Epidermal melanocyte (primary cell): Measurements from ENCODE around the gene OBSL1.
A peak's percentile ranks its signal among the peaks of the same experiment; 100 is the strongest.

Experiments
- DNase-seq: peaks from one replicate; pipeline ENCODE4 v3.0.0; 2011; ENCODE audit warnings: low spot score; ENCODE audit not compliant: insufficient read length

The OBSL1 gene

DNA sequence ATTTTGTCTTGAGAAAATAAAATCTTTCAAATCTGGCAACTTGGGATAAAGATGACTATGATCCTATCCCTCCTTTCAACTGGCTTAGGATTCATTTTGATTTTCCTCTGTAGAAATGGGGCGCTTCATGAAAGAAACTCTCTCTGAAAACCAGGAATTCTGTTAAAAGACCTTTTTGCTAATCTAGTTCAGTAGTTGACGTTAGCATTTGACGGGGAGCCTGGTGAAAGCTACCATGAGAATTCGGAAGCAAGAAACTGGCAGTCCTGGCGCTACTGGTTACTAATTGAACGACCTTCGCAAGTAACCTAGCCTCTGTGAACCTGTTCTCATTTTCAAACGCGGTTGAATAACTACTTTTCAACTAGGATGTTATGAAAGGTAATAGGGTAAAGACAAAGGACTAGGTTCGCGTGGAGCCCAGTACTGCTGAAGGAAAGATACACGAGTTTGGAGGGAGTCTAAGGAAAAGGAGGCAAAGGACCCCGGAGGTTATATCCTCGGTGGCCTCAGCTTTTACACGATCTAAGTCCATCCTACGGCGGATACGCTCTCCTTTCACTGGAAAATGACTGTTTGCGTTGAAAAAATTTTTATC, 25.7 kb upstream of the OBSL1 start:
- DNase-seq, result no peak

DNA sequence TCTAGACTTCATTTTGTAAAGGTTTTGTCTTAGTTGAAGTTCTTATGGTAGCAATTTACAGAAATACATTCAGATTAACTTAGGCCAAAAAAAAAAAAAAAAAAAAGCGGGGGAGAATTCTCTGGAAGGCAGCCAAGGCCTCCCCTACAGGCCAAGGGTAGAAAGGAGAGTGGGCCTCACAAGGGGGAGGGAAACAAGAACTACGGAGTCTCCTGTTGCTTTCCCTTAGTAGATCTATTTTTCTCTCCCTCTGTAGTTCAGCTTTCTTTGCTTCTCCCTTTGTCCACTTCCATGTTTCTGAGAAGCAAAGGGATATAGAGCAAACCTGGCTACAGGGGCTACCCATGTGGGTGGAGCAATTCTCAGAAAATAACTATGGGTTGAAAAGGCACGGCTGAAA, 23.9 kb upstream of the OBSL1 start:
- no peak for DNase-seq

DNA sequence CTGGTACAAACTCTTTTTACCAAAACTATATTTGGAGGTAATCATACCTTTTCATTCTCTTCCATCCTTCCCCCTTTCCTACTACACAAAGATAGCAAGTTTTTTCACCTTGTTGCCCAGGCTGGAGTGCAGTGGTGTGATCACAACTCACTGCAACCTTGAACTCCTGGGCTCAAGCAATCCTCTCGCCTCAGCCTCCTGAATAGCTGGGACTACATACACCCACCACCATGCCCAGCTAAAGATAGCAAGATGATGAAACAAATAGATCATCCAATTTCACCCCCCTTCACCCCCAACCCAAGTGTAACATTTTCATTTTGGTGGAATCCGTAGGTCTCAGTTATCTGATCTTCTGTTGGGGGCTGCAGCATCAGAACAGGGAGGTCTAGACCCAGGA, 21.8 kb upstream of the OBSL1 start:
- no peak for DNase-seq

DNA sequence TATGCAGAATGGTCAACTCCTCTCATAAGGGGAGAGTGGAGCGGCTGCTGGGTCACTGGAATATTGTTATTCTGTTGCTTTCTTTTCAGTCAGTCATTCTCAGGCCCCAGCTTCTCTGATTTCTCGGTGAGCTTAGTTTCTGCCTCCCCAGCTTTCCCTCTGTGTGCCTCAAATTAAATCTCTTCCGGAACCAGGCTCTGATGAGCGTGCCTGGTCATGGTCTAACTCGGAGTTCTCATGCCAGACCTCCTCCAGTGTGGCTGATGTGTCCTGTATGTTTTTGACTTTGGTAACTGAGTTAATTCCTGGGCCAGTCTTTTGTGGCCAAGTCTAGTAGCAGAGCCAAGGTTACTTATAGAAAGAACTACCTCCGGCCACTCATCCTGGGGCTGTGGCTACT, 21.4 kb upstream of the OBSL1 start:
- DNase-seq, result no peak

DNA sequence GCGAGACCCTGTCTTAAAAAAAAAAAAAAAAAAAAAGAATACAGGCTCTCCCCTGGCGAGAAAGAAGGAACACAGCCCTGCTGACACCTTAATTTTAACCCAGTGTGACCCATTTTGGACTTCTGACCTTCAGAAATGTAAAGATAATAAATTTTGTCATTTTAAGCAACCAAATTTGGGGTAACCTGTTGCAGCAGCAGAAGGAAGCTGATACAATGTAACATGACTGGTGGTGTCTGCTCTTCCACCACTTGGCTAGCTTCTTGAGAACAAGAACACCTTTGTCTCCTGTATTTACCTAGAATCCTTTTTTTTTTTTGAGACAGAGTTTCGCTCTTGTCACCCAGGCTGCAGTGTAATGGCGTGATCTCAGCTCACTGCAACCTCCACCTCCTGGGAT, 19.8 kb upstream of the OBSL1 start:
- DNase-seq, result no peak

DNA sequence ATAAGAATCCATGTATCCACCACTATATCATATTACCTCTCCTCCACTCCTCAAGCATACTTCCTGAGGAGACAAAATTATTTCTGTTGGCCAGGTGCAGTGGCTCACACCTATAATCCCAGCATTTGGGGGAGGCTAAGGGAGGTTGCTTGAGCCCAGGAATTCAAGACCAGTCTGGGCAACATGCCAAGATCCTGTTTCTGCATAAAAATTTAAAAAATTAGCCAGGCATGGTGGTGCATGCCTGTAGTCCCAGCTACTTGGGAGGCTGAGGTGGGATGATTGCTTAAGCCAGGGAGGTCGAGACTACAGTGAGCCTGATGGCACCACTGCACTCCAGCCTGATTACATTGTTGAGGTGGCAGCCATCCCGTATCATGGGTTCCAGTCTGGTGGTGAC, 10.0 kb upstream of the OBSL1 start:
- no peak for DNase-seq

DNA sequence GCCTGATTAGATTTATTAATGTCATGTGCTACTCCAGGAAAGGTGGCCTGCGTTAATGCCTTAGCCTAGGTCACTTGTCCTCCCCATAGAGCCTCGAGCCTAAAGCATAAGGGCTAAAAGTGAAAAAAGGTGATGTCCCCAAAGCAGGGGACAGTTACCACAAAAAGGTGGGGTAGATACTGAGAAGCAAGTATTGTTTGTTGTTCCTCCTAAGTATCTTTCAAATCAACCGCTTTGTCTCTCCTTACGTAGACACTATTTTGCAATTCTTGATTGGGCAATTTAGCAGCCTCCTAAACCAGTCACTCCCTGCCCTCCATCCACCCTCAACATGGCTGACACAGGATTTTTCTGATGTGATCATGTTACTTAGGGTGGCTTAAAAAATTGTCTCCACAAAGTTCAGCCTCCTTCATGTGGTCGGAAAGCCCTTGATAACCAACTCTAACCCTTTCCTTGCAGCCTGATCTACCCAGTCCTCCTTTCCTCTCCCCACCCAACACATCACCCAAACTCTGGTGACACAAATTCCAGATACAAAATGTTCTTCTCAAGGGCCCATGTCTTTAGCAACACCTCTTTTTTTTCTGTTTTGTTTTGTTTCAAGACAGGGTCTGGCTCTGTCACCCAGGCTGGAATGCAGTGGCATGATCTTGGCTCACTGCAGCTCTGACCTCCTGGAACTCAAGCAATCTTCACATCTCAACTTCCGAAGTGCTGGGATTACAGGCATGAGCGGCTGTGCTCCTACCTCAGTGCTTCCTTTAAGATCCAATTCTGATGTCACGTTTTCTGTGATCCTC, 7.7 kb upstream of the OBSL1 start:
- DNase-seq, result no peak

DNA sequence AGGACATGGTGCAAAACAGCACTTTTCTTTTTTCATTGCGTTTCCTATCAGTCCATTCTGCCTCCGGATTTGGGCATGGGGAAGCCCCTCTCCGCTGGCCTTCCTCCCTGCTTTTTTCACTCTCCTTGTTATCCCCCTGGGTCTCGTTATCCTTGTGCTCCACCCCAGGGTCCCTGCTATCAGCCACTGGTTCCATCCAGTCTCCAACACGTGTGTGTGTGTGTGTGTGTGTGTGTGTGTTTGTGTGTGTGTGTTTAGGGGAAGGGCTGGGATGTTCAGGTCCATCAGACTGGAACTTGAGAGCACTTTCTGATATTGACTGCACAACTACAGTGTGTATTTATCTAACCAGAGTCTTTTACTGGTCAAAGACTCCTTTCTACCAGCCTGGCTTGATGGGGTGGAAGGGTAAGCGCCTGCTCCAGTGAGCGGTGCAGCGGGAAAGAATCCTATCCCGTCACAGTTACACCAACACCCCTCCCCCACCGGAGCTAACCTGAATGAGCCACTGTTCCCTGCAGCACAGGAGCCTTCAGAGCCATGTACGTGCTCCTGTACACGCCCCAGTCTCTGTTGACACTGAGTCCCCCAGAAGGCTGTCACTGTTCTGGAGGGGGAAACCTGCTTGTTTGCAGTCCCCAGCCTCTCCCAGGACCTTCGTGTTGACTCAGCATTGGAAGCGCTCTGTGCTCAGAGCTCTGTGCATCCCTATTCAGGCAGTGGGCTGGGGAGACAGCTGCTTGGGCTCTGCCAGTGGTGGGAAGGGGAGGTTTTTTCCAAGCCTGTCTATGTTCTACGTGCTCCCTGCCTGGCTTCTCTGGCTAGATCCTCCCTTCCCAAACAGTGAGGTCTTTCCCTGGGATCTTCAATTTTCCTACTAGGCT, 5.4 kb upstream of the OBSL1 start:
- no peak for DNase-seq

DNA sequence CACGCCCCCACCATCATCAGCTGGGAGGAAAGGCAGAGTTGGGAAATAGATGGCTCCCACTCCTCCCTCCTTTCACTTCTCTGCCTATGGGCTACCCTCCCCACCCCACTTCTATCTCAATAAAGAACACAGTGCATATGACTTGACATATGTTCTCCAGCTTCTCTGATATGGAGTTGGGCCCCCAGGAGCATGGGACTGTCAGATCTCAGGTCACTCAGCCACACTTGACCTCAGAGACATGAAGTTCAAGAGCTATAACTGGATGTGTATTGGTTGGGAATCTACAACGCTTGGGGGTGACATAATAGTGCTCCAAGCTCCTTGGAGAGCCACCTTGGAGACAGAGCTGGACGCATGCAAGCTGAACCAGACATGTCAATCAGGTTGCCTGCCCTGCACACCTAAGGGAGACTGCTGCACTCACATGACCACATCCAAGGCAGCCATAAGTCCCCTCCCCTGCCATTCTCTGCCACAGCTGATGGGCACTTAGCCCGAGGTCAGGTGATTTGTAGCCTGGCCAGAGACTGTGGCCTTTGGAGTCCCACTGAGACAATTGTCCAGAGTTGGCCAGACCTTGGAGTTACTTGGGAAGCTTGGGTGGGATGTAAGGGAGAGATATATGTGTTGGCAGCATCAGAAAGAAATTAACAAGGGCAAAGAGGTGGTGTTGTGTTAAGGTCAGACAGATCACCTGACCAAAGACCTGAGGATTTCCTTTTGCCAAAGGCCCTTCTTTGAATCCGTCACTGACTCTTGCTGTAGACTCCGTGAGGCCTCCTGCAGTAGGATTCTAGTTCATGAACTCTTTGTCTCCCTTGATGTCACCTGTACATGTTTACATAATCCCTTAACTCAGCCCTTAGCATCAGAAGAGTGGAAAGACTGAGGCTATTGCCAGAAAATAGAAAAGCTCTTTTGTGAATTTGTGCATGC, 4.5 kb upstream of the OBSL1 start:
- DNase-seq, result no peak

DNA sequence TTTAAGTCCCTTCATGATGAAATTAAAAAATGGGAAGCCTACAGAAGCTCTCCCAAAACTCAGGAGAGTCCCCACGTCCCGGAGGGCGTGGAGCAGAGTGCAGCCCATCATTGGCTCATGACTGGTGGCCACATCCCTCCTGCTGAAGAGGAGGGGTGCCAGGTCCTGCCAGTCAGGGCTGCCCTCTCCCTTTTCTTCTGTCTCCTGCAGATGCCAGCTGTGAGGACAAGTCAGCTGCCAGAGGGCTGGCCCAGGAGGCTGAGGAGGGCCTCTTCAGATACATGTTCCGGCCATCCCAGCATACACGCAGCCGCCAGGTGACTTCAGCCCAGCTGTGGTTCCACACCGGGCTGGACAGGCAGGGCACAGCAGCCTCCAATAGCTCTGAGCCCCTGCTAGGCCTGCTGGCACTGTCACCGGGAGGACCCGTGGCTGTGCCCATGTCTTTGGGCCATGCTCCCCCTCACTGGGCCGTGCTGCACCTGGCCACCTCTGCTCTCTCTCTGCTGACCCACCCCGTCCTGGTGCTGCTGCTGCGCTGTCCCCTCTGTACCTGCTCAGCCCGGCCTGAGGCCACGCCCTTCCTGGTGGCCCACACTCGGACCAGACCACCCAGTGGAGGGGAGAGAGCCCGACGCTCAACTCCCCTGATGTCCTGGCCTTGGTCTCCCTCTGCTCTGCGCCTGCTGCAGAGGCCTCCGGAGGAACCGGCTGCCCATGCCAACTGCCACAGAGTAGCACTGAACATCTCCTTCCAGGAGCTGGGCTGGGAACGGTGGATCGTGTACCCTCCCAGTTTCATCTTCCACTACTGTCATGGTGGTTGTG, 3.4 kb upstream of the OBSL1 start:
- no peak for DNase-seq

DNA sequence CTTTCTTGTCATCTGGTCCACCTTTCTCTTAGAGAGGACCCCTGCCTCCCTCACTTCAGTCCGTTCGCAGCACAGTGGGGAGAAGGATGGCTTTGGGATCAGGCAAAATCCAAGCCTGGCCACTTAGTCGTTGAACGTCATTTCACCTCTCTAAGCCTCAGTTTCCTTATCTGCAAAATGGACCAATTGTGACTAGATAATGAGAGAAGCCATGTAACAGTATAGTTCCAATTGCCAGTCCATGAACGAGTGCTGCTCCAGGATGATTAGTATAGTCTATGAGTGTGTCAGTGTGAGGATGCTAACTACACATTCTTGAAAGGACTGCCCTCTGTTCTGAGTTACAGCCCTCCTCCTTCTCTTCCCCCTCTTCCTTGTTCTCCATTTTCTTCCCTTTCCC, 1.8 kb upstream of the OBSL1 start:
- DNase-seq, result no peak

DNA sequence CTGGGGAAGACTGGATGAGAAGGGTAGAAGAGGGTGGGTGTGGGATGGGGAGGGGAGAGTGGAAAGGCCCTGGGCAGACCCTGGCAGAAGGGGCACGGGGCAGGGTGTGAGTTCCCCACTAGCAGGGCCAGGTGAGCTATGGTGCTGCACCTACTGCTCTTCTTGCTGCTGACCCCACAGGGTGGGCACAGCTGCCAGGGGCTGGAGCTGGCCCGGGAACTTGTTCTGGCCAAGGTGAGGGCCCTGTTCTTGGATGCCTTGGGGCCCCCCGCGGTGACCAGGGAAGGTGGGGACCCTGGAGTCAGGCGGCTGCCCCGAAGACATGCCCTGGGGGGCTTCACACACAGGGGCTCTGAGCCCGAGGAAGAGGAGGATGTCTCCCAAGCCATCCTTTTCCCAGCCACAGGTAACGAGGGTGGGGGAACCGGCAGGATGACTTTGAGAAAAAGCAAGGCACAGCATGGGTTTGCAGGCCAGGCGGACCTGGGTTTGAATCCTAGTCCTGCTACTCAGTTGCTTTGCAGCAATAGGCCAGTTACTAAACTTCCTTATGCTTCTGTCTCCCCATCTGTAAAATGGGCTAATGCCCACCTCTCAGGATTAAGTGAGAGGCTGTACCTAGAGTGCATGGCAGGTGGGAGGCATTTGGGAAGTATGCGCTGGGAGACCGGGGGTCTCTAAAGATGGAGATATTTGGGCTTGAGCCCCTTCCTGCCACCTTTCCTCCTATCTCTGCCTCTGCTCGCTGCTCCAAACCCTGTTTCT, 1.1 kb upstream of the OBSL1 start, which contains the start of gene INHA:
TSS of gene INHA (plus strand) at position 74 of the 765 bp plus-strand sequence. CDS start at position 139, 65 bp downstream.
- DNase-seq, result no peak

DNA sequence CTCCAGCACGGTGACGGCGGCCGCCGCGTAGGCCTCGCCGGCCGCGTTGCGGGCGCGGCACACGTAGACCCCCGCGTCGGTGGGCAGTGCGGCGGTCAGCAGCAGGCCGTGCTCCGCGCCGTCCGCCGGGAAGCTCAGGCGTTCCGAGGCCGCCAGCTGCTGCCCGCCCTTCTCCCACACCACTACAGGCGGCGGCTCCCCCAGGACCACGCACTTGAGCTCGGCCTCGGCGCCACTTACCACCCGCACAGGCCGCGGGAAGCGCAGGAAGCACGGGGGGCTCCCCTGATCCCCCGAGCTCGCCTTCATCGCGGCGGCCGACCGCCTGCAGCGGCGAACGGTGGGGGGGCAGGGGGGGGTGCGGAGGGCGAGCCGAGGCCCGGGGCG, 422 bp downstream of the OBSL1 start:
- peak; percentile 46 for DNase-seq

DNA sequence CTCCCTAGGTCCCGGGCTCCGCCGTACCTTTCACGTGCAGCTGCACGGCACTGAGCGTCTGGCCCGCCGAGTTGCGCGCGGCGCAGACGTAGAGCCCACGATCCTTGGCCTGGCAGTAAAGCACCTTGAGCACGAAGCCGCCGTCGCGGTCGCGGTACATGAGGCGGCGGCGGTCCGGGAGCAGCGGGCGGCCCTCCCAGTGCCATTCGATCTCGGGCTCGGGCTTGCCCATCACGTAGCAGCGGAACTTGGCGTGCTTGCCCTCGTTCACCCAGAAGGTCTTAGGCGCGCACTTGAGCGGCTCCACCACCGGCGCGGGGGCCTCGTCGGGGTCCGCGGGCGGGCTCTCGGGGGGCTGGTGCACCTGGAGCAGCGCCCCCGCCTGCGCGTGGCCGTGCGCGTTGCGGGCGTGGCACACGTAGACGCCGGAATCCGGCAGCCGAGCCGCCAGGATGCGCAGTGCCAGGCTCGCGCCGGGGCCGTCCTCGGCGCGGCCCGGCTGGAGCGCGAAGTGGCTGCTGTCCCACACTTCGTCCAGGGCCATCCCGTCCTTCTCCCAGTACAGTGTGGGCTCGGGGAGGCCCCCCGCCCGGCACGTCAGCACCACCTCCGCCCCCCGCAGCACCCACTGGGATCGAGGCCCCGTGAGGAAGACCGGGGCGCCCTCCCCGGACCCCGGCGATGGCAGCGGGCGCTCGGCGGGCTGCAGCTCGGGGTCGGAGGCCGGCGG, 980 bp downstream of the OBSL1 start:
- no peak for DNase-seq

DNA sequence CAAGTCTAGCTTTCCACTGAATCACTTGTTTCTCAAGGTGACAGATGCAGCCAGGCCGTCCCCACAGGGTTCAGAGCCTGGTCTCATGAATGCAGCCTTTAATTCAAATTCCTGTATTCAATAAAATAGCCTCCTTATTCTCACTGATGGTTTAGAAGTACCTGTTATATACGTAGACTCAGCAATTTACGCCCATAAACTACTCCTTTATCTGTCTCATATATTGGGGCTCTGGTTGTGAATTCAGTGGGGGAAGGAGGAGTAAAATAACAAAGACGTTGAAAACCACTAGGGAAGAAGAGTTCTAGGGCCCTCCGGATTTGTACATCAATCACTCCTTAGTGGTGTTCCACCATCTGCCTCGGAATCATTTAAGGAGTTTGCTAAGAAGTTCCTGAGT, 1.7 kb downstream of the OBSL1 start:
- no peak for DNase-seq

DNA sequence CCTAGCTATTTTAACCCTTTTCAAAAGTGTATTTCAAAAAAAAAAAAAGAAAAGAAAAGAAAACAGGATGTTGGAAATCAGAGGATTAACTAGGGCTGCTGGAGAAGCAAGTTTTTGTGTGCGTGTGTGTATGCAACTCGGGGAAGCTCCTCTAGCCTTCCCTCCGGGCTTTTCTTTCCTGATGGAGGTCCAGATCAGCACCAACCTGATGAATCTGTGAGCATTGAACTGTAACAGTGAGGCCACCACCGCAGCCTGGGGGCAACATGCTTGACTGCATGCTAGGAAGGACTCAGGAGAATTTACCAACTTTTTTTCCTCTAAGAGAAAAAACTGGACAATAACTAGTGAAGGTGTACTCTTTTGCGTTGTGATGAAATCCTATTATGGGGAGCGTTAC, 2.3 kb downstream of the OBSL1 start:
- DNase-seq, result no peak

DNA sequence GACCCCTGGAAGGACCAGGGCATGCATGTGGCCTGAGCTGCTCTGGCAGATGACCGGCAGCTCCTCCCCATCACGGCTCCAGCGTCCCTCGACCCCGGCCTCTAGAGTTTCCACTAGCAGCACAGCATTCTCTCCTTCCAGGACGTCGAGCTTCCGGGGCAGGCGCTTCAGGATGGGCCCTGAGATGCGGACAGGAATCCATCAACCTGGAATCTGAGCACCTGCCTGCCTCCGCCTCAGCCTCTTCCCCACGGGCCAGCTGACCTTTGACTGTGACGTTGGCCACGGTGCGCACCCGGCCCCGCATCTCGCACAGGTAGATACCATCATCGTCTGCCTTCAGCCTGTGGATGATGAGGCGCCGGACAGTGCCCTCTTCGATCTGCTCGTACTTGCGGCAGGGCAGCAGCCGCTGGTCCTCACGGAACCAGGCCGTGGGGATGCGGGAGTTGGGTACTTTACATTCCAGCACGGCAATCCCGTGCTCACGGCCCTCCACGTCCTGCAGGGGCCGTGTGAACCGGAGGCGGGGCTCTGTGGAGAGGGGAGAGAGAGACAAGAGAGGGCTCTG, 3.5 kb downstream of the OBSL1 start:
- no peak for DNase-seq

DNA sequence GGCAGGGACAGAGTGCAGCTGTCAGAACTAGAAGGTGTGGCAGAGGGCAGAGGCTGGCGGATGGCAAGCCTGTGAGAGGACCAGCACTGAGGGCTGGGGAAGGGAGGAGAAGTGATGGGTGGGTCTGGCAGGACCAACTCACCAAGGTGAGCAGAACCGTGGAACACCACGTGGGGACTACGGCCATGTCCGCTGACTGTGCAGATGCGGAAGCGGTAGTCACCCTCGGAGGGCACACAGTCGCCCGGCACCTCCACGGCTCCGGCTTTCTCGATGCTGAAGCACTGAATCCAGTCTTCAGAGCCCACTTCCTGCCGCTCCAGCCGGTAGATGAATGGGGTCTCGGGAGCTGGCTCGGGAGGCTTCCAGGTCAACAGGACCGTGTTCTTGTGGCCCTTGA, 4.2 kb downstream of the OBSL1 start:
- DNase-seq, result no peak
